Activated naive CD4-positive, alpha-beta T cell treated with anti-CD3 and anti-CD28 coated beads for 36 hours (primary cell): ENCODE measurements around the gene TMUB1. TPM values are rescaled to one million over a fixed set of nuclear protein-coding genes. Genes with fewer than 3 reads are reported as not detected.
A peak's percentile ranks its signal among the peaks of the same experiment; 100 is the strongest.

Source experiments
- CTCF ChIA-PET: fragments of 350-600 bp; sonication (Branson Sonifier 250); formaldehyde crosslinking; loops from one replicate; lab custom pipeline; 2021; ENCODE audit warnings: antibody characterized with exemption; lab: Charles Lee
- DNase-seq: peaks from one replicate; pipeline ENCODE4 v3.0.0-alpha.2; 2020
- H3K27ac Mint-ChIP-seq: one replicate; pipeline ENCODE4 v1.8.0; 2021; ENCODE audit warnings: mild to moderate bottlenecking, mixed read lengths
- H3K27me3 Mint-ChIP-seq: one replicate; pipeline ENCODE4 v1.8.0; 2021; ENCODE audit warnings: low read depth, mixed read lengths
- H3K36me3 Mint-ChIP-seq: one replicate; pipeline ENCODE4 v1.8.0; 2021; ENCODE audit warnings: low read depth, mixed read lengths
- H3K4me1 Mint-ChIP-seq: one replicate; pipeline ENCODE4 v1.8.0; 2021; ENCODE audit warnings: low read depth, mixed read lengths
- H3K4me3 Mint-ChIP-seq: one replicate; pipeline ENCODE4 v1.8.0; 2021; ENCODE audit warnings: mild to moderate bottlenecking, moderate library complexity, mixed read lengths
- H3K9me3 Mint-ChIP-seq: one replicate; pipeline ENCODE4 v1.8.0; 2021; ENCODE audit warnings: mixed read lengths
- intact Hi-C: fragments of 100-400 bp; cut with micrococcal nuclease; formaldehyde crosslinking; loops from one replicate; pipeline ENCODE4 v1.15.1; 2023
- total RNA-seq, 2 experiments: library from RNA; stranded (reverse); gene quantifications; one replicate each; pipeline ENCODE4 v1.2.3, GENCODE V29; 2021

Gene TMUB1
- total RNA-seq, 2 experiments from 2014 or later: 30.2 to 35.0 TPM

GRCh38 chr7:151078233-151079040 is 4.9 kb downstream of the TMUB1 start:
- Mint-ChIP-seq H3K4me1 (peaks cover 30% of the 10 kb centered on the region), H3K36me3 (peaks cover 10% of the 10 kb centered on the region), H3K4me3 (peak overlapping the region; percentile 84), H3K27me3 (no peaks in the 10 kb centered on the region), H3K27ac (peak overlapping the region; percentile 35), H3K9me3 (no peaks in the 10 kb centered on the region)
- intact Hi-C loops: no loop called here
- DNase-seq: no peak
- CTCF ChIA-PET: interaction anchor here (0.7 to 0.9 kb wide), 2 partner anchors 12 to 91 kb away, joined by 3 read pairs; no protein-coding TSS in a partner anchor

GRCh38 chr7:151077705-151078232 is 5.5 kb downstream of the TMUB1 start:
- no peak for DNase-seq
- H3K9me3 Mint-ChIP-seq: no peaks in the 10 kb centered on the region
- H3K36me3 Mint-ChIP-seq: peaks cover 10% of the 10 kb centered on the region
- no peaks in the 10 kb centered on the region for H3K27me3 Mint-ChIP-seq
- intact Hi-C loops: no loop called here
- CTCF ChIA-PET: interaction anchor here (0.7 to 0.9 kb wide), 2 partner anchors 13 to 91 kb away, joined by 3 read pairs; no protein-coding TSS in a partner anchor
- peak overlapping the region; percentile 47 for H3K4me3 Mint-ChIP-seq
- H3K27ac Mint-ChIP-seq: peak overlapping the region; percentile 35
- H3K4me1 Mint-ChIP-seq: peaks cover 28% of the 10 kb centered on the region

GRCh38 chr7:151076863-151077704 is 6.2 kb downstream of the TMUB1 start:
- Mint-ChIP-seq H3K4me3 (no peak overlapping the region), H3K4me1 (peaks cover 23% of the 10 kb centered on the region), H3K27me3 (no peaks in the 10 kb centered on the region), H3K27ac (no peak overlapping the region), H3K36me3 (peaks cover 10% of the 10 kb centered on the region), H3K9me3 (no peaks in the 10 kb centered on the region)
- intact Hi-C loops: no loop called here
- no peak for DNase-seq
- CTCF ChIA-PET: interaction anchor here (0.8 kb wide), 1 partner anchor 37 kb away, joined by 3 read pairs; no protein-coding TSS in a partner anchor

GRCh38 chr7:151075978-151076426 is 7.3 kb downstream of the TMUB1 start:
- CTCF ChIA-PET: interaction anchor here (1.0 kb wide), 1 partner anchor 34 kb away, joined by 3 read pairs; no protein-coding TSS in a partner anchor
- H3K36me3 Mint-ChIP-seq: peaks cover 9% of the 10 kb centered on the region

GRCh38 chr7:151075662-151075971 is 7.7 kb downstream of the TMUB1 start:
- no peak overlapping the region for H3K27ac Mint-ChIP-seq
- CTCF ChIA-PET: interaction anchor here (1.0 kb wide), 1 partner anchor 34 kb away, joined by 3 read pairs; no protein-coding TSS in a partner anchor
- no peaks in the 10 kb centered on the region for H3K9me3 Mint-ChIP-seq
- intact Hi-C loops: no loop called here
- no peak for DNase-seq
- peaks cover 18% of the 10 kb centered on the region for H3K4me1 Mint-ChIP-seq
- H3K27me3 Mint-ChIP-seq: no peaks in the 10 kb centered on the region
- H3K36me3 Mint-ChIP-seq: peaks cover 10% of the 10 kb centered on the region
- H3K4me3 Mint-ChIP-seq: no peak overlapping the region

More at GRCh38 chr7:151075978-151076426, 7.3 kb downstream of the TMUB1 start:
- Mint-ChIP-seq H3K9me3 (no peaks in the 10 kb centered on the region), H3K4me3 (no peak overlapping the region), H3K27ac (no peak overlapping the region), H3K27me3 (no peaks in the 10 kb centered on the region), H3K4me1 (peaks cover 18% of the 10 kb centered on the region)
- intact Hi-C loops: no loop called here
- DNase-seq: no peak

GRCh38 chr7:151074817-151075661 is 8.3 kb downstream of the TMUB1 start:
- no peak overlapping the region for H3K4me3 Mint-ChIP-seq
- H3K36me3 Mint-ChIP-seq: peaks cover 11% of the 10 kb centered on the region
- H3K4me1 Mint-ChIP-seq: peaks cover 18% of the 10 kb centered on the region
- H3K9me3 Mint-ChIP-seq: no peaks in the 10 kb centered on the region
- H3K27ac Mint-ChIP-seq: no peak overlapping the region
- H3K27me3 Mint-ChIP-seq: no peaks in the 10 kb centered on the region
- no peak for DNase-seq
- intact Hi-C loops: no loop called here
- CTCF ChIA-PET: no interaction called here

GRCh38 chr7:151073990-151074389 is 9.3 kb downstream of the TMUB1 start:
- peaks cover 8% of the 10 kb centered on the region for H3K4me1 Mint-ChIP-seq
- no peak for DNase-seq
- CTCF ChIA-PET: interaction anchor here (2.2 kb wide), 1 partner anchor 14 kb away, joined by 9 read pairs; no protein-coding TSS in a partner anchor
- peaks cover 7% of the 10 kb centered on the region for H3K36me3 Mint-ChIP-seq
- no peaks in the 10 kb centered on the region for H3K27me3 Mint-ChIP-seq
- H3K9me3 Mint-ChIP-seq: no peaks in the 10 kb centered on the region
- no peak overlapping the region for H3K4me3 Mint-ChIP-seq
- intact Hi-C loops: no loop called here
- H3K27ac Mint-ChIP-seq: no peak overlapping the region

GRCh38 chr7:151071032-151071866 is 12.0 kb downstream of the TMUB1 start:
- CTCF ChIA-PET: no interaction called here
- intact Hi-C loops: no loop called here
- no peaks in the 10 kb centered on the region for H3K9me3 Mint-ChIP-seq
- H3K36me3 Mint-ChIP-seq: peaks cover 9% of the 10 kb centered on the region
- H3K27me3 Mint-ChIP-seq: no peaks in the 10 kb centered on the region
- H3K4me3 Mint-ChIP-seq: no peak overlapping the region
- H3K27ac Mint-ChIP-seq: no peak overlapping the region
- no peak for DNase-seq
- H3K4me1 Mint-ChIP-seq: no peaks in the 10 kb centered on the region

- H3K4me1 Mint-ChIP-seq: no peaks in the 10 kb centered on the region
These were observed 12.7 kb downstream of the TMUB1 start for GRCh38 chr7:151070574-151070960.

GRCh38 chr7:151069841-151070573 is 13.3 kb downstream of the TMUB1 start:
- CTCF ChIA-PET: no interaction called here
- Mint-ChIP-seq H3K27me3 (no peaks in the 10 kb centered on the region), H3K27ac (no peak overlapping the region), H3K4me1 (no peaks in the 10 kb centered on the region), H3K9me3 (no peaks in the 10 kb centered on the region), H3K36me3 (peaks cover 11% of the 10 kb centered on the region), H3K4me3 (no peak overlapping the region)
- intact Hi-C loops: no loop called here
- DNase-seq: no peak

More at GRCh38 chr7:151070574-151070960, 12.7 kb downstream of the TMUB1 start:
- Mint-ChIP-seq H3K36me3 (peaks cover 9% of the 10 kb centered on the region), H3K27ac (no peak overlapping the region), H3K9me3 (no peaks in the 10 kb centered on the region), H3K4me3 (no peak overlapping the region), H3K27me3 (no peaks in the 10 kb centered on the region)
- CTCF ChIA-PET: no interaction called here
- DNase-seq: no peak
- intact Hi-C loops: no loop called here
